GM18502 (cell line): ENCODE measurements around the gene SUPT6H.

ENCODE experiments used
- ATAC-seq: cut with Tn5 transposase; IDR thresholded peaks from one replicate; pipeline ENCODE4 v1.9.1; 2021; ENCODE audit warnings: mild to moderate bottlenecking; ENCODE audit not compliant: unreplicated experiment, poor library complexity

SUPT6H gene

DNA sequence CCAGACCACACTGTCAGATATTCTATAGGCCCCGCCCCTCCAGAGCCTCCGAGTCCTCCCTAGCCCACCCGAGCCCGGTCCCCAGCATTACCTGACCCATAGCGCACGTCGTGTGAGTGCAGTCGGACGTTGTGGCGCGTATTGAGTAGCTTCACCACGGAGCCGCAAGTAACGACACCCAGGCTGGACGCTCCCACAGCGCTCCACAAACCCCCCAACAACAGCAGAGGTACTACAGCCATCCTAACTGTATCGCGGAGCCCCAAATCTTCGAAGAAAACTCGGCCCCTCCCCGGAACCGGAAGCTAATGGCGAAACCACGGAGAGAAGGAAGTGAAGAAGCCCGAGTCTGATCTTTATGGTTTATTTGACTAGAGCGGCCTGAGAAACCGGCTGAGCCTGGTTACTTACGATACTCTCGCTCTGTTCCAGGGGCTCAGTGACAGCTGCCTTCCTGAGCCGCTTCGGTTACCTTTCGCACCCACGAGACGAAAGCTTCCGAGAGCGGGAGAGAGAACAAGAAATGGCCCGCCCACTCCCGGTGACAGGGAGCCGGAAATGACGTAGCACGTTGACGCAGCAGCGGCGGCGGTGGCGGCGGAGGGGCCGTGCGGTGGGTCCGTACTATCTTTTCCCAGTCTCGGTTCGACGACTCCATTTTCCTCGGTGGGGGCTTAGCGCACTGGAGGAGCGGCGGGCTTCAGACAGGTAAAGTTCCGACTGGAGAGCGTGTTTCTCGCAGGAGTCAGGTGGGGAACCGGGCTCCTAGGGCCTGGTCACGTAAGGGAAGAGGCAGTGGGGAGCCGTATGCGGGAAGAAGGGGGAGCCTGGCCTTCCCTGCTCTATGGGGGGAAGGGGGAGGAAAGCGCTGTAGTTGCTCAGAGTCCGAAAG, at the start of gene SUPT6H, which contains the start of gene SDF2:
Gene SUPT6H (plus strand): TSS at position 571 of the 892 bp plus-strand sequence. CDS start 11,197 bp downstream, outside the sequence.
Gene SDF2 (minus strand): TSS at position 272 of the 892 bp plus-strand sequence. CDS start 30 bp downstream, at position 242.
- peak; percentile 80 for ATAC-seq

- ATAC-seq: no peak
Observed at GRCh38 chr17:28612531-28612930, 49.5 kb upstream of the SUPT6H start.

GRCh38 chr17:28612936-28613872, 48.8 kb upstream of the SUPT6H start:
- ATAC-seq: no peak

- no peak for ATAC-seq
Observed at GRCh38 chr17:28613931-28614381, 48.0 kb upstream of the SUPT6H start, which contains the start of gene RSKR. Gene RSKR (minus strand): TSS chr17:28614185. CDS start chr17:28614161, 24 bp downstream.

- no peak for ATAC-seq
Observed at GRCh38 chr17:28615260-28615940, 46.6 kb upstream of the SUPT6H start.

DNA sequence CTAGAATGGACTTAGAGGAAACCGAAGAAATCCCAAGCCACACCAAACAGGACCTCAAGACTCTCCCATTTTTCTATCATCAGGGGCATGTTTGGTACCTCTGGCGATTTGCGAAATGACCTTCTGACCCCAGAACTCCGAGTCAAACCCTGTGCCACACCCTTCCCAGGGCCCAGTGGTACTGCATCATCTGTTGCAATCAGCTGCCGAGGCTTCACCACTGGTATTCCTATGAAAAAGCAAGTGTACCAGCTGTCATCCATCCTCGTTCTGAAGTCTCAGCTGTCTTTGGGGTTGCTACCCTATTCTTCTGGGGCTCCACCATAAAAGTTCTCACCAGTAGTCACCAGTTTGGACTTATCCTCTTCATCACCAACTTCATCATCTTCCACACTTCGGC, 45.7 kb upstream of the SUPT6H start:
- no peak for ATAC-seq

DNA sequence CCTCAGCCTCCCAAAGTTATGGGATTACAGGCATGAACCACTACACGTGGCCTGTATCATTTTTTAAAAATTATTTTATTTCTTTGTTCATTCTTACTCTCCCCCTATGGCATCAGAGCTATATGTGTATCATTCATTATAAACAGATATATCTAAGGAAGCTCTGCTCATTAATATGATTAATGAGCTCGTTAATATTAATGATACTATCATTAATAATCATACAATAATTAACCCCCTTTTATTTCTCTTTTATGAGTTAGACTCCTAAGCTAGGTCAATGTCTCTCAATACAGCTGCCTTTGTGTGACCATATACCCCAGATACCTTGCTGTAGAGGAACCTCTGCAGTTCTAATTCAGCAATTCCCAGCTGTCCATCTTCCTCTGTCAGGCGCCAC, 43.5 kb upstream of the SUPT6H start:
- ATAC-seq: no peak

DNA sequence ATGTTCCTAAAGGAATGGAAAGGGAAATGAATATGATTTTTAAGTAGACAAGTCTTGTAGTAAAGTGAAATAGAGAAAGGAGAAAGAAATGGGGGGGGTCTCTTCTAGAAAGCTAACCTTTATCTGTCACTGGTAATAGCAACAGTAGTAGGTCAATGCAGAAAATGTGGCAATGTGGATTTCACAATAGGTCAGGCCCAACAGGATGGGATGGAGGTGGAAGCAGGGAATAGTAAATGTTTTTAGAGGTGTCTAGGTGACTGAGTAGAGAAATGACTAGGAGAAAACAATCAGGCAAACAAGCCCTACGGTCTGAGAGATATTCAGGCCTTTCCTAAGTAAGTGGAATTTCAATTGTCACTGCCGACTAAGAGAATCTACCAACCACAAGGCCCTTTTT, 42.0 kb upstream of the SUPT6H start:
- ATAC-seq: no peak

DNA sequence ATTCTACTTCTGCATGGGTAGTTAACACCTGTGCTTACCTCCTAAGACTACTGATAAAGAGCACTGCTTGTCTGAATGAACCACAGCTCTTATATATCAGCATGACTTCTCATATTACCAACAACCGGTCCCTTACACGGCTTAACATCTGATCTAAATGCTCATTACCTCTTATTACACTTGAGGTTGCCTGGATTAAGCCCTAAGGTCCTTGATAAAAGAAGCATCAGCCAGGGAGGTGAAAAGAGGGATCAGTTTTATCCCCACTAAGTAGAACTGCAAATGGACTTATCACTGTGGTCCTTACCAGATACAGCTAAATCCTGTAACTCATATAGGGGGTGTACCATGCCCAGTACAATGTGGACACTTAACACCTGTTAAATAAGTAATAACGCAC, 39.8 kb upstream of the SUPT6H start:
- ATAC-seq: no peak

DNA sequence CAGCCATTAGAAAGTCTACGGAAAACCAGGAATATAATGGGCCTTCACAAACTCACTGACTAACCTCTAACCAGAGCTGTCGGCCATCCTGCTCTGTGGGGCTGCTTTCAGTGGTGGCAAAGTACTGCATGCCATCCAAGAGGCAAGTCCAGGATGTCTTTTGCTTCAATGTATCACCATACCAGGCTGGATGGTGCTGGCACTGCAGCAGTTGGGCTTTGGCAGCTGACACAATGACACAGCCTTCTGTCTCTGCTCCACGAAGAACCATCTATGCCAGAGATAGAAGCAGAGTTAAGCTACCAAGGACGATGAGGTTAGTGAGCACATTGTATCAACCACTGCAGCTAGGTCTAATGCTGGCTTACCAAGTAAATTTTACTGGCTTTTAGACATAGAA, 38.3 kb upstream of the SUPT6H start:
- no peak for ATAC-seq

- no peak for ATAC-seq
Observed at GRCh38 chr17:28624148-28624547, 37.9 kb upstream of the SUPT6H start.

- no peak for ATAC-seq
Observed at GRCh38 chr17:28626818-28627217, 35.2 kb upstream of the SUPT6H start.

DNA sequence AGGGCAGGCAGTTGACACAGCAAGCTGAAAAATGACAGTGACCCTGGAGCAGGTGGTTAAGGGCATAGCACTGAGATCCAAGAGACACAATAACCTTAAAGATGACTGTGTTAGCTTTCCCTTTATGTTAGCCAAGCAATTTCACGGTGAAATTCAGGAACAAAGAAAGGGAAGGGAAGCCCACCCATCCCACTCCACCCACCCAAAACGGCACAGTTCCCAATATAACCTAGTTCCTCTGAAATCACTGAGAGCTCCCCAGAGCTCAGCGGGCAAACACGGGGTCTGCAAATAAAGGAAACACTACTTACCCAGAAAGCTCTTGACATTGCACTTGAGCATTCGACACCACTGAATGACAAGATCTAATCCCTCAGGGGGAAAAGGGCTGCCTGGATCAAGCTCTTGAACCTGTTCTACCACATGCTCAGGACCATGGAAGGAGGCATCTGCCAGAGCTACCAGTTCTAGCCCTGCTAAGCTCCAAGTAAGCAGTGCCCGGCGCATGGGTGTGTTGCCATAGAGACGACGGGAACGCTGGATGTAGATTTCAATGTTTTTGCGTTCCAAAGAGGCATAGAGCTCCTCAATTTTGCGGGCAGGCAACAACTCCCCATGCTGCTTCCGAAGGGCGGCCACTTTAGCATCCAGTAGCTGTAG, 27.7 kb upstream of the SUPT6H start:
- ATAC-seq: no peak

- ATAC-seq: no peak
Observed at GRCh38 chr17:28635506-28635905, 26.5 kb upstream of the SUPT6H start.

DNA sequence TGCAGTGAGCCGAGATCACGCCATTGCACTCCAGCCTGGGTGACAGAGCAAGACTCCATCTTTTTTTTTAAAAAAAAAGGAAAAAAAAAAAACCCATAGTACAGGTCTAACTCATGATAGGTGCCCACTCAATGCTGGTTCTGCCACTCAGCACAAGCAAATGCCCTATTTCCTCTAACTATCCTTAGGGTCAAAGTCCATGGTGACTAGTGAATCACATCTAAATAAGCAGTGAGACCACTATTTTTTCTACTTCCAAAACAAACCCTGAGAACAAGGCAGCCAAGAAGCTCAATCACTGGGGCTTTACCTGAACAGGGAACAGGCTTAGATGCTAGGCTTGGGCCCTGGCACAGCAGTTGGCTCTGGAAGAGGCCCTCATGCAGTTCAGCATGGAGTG, 20.4 kb upstream of the SUPT6H start:
- ATAC-seq: no peak

- ATAC-seq: peak; percentile 17
Observed at GRCh38 chr17:28643983-28644786, 17.8 kb upstream of the SUPT6H start.

GRCh38 chr17:28644787-28645575, 17.0 kb upstream of the SUPT6H start, which contains the start of gene BLTP2:
Gene BLTP2 (minus strand): TSS chr17:28645158. CDS start chr17:28645056, 102 bp downstream.
- ATAC-seq: peak; percentile 92

GRCh38 chr17:28645576-28645939, 16.4 kb upstream of the SUPT6H start:
- ATAC-seq: no peak
